HG02798 (cell line): ENCODE data around the gene LMO1.

Experiments
- ATAC-seq: cut with Tn5 transposase; IDR thresholded peaks from one replicate; pipeline ENCODE4 v1.9.1; 2021; ENCODE audit warnings: mild to moderate bottlenecking; ENCODE audit not compliant: unreplicated experiment, poor library complexity

Gene LMO1

DNA sequence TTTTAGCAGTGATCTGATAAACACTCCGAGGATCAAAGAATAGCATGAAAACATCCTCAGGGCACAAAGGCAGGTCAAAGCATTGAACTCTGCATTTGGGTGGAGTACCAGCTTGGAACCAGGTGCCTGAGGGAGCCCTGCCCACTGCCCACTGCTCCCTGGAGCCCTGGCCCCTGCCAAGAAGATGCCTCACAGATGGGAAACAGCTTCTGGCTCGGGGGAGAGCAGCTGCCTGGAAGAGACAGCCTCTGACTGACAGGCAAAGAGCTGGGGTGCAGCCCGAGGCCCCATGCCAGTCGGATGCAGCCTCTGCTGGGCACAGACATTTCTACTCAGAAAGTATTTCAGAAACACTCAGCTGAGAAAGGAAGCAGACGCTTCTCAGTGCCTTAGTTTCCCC lies 13.2 kb downstream of the LMO1 start:
- no peak for ATAC-seq

DNA sequence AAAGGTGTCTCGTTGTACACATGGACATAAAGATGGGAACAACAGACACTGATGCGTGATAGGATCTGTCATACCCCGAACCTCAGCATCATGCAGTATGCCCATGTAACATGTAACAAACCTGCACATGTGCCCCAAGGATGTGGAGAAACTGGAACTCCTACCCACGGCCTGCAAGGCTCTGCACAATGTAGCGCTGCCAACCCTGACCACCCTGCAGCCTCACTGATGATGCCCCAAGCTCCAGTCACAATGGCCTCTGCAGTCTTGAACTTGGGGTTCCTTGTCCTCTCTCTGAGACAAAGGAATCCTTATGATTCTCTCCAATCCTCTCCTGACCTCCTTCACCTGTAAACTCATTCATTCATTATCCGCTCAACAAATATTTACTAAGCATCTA lies 14.2 kb downstream of the LMO1 start:
- no peak for ATAC-seq

DNA sequence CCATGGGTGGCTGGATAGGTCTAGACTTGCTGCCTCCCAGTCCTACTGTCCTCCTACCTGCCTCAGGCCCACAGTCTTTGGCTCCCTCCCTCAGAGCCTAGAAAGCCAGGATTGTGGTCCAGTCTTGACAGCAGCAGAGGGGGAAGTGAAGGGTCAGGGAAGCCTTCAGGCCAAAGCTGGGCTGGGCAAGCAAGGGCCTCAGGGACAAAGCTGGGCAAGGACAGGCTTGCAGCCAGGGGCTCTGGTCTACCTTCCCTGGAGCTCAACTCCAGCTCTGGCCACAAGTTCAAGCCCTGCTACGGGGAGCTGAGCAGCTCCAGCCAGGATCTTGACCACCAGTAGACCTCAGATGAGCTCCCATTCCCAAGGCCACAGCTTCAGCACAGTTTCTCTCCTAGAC lies 14.9 kb downstream of the LMO1 start:
- ATAC-seq = no peak

DNA sequence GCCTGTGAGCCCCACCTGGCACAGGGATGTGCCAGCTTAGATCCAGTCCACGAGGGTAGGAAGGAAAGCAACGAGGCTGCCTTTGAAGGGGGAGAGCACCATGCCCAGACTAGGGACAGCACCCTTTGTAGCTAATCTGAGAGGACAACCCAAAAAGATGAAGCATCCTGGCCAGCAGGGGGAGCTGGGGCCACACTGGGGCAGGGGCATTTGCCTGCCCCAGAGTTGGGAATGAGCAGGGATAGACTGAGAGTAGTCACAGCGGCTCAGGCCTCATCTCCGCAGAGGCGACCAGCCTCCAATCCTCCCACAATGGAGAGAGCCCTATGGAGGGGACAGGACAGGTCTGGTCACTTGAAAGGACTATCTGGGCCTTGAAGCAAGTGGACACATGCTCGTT lies 16.4 kb downstream of the LMO1 start:
- ATAC-seq = no peak

DNA sequence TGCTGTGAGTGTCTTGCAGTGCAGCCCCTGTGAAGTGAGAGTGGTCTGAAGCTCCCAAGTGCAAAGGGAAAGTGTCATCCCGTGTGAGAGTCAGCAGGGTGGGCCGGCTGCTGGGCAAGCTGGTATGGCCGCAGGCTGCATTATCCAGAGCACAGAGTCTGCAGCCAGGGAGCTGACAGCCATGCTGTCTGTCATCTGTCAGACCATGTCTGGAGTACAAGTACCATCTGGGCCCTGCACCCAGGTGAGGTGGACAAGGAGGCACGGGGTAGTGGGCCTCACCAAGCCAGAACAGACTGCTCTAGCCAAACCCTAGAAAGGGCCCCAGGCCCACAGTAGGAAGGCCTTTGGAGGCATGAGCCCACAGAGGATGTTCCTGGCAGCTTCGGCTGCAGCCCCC lies 20.2 kb downstream of the LMO1 start:
- ATAC-seq = no peak

DNA sequence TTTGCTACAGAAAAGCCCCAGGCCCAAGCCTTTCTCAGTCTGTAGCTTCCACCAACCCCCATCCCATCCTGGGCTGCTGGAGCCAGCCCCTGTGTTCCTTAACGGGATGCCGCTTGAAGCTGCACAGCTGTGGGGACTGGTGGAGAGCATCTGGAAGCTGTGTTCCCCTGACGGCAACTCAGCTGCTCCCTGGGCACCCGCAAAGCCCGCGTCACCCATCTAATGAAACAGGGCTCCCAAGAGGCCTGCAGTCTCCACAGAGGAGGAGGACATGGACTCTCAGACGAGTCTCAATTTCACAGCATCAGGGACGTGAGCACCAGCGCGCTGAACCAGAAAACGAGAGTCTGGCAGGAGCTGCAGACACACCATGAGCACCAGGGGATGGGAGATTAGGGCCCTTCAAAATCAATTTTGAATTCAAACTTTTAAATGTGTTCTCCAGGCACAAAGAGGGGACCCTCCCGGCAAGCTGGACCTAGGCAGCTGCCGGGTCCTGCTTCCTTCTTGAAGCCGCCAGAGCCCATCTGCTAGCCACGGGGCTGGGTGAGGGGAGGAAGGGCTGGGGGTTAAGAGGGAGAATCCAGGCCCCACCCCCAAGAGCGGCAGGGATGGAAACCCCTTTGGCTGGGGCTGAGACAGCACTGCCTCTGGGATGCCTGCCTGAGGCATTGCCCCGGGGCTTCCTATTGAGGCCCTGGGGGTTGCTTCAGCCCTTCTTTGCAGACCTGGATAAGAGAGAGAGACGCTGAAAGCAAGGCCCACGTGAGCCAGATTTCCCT lies 21.0 kb downstream of the LMO1 start:
- ATAC-seq = no peak

DNA sequence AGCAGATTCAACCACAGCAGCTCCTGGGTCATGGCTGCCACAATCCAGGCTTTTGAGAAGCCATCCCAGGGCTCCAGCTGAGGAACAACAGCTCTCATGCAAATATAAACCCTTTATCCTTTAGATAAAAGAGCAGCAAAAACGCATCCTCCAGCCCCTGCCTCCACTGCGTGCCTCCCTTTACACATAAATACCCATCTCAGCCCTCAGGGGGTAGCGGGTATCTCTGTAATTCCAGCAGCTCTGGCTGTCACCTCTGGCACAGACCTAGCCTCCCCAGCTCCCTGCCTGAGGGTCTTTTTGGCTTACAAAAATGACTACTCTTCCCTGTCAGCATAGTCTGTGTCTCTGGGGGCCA lies 21.6 kb downstream of the LMO1 start:
- no peak for ATAC-seq

DNA sequence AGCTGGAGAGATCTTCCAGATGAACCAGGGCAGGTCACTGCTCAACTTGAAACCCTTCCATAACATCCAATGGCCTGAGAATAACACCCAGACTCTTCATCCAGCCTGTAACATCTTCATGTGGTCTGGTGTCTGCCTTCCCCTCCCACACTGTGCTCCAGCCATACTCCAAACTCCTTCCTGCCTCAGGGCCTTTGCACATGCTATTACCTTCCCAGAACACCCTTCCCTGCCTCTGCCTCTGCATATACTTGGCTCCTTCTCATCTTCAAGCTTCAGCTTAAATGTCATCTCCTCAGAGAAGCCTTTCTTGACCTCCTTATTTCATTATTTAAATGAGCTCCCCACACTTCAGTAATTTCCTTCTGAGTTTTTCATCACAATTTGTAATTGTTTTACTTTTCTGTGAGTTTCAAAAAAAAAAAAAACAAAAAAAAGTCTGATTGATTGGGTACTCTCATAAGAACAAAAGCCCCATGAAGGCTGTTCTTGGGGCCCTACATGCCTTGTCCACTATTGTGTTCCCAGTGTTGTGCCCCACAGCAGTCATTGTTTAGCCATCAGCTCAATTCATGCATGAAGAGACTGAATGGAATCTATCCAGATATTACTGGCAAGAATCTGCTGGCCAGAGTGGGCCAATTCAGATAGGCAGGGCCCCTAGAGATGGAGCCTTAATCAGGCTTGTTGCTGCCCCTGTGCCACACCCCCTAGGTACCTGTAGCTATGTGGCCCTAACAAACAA lies 22.1 kb downstream of the LMO1 start:
- ATAC-seq = no peak

DNA sequence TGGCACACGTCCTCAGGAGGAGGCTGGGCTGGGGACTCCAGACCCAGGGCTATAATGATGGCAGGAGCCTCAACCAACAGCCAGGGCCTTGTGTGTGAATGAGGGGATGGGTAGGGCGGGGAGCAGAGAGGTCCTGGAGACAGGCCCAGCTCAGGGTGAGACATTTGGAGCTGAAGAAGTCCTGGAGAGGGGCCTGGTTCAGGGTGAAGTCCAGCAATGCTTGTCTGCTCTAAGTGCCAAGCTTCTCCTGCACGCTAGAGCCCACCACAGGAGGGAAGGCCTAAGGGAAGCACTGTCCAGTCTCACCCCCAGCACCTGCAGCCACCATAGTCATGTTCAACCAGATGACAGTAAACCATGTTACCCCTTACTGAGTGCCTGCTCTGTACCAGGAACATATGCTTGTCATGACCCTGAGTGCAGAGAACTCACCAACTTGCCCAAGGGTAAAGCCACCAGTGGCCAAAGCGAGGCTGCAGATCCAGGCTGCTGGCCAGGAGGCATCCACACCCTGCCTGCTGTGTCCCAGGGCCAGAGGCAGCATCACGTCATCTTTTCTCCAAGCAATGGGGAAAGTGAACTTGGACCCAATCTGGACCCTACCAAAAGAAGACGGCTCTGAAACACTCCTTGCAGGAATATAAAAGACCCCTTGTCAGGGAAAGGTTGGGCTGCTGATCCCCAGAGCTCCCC lies 24.0 kb downstream of the LMO1 start:
- ATAC-seq = no peak

DNA sequence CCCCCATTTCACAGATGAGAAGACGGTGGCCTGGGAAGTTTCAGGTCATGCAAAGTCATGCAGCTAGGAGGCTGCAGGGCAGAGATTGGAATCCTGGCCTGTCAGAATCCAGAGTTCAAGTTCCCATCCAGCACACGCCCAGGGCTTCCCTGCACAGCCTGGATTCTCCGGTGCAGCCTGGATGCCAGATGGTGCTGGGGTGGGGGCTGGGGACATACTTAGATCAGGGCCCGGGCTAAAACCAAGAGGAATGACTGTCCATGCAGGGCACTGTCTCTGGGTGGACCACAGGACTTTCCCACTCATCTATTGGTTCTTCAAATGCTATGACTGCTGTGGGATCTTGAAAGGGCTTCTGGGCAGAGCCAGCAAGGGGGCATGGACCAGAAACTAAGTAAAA lies 24.6 kb downstream of the LMO1 start:
- no peak for ATAC-seq

DNA sequence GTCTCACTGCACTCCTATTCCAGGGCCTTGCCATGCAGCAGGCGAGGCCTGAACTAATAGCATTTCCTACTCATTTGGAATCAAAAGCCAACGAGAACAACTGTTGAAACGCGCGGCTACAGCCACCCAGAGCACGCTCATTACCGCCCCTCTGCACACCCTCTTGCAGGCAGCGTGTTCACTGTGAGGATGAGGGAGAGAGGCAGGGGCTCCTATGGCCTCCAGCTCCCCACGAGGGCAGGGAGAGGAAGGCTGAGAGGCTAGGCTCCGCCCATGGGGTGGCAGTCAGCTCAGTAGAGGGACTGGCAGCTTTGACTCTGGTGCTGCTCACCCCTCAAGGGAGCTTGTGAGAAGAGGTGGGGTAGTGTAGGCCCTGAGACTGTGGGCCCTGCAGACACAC lies 26.2 kb downstream of the LMO1 start:
- no peak for ATAC-seq

DNA sequence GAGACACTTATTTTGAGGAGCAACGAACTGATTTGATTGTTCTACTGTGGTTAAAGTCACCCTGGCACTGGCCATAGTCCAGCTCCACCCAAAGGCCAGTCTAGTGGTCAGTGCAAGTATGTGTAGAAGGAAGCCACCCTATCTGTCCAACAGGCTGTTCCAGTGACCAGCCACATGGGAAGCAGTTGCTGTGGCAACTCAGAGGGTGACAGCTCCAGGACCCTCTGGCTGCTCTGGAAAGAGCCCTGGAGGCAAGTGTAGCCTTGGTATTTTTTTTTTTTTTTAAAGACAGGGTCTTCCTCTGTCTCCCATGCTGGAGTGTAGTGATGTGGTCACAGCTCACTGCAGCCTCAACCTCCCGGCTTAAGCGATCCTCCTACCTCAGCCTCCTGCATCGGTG lies 27.8 kb downstream of the LMO1 start:
- no peak for ATAC-seq

DNA sequence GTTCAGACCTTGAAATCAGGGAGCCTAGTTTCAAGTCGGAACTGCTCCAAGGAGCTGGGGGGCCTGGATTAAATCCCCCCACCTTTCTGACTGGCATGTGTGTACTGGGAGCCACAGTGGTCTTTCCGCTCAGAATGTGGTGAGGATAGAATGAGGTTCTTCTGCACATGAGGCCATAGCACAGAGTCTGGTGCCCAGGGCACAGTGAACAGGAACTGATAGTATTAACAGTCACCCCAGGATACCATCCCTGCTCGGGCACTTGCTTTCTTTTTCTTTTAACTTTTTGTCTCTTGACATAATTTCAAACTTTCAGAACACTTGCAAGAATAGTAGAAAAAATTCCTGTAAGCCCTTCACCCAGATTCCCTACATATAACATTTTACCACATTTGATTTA lies 28.8 kb downstream of the LMO1 start:
- ATAC-seq = no peak

DNA sequence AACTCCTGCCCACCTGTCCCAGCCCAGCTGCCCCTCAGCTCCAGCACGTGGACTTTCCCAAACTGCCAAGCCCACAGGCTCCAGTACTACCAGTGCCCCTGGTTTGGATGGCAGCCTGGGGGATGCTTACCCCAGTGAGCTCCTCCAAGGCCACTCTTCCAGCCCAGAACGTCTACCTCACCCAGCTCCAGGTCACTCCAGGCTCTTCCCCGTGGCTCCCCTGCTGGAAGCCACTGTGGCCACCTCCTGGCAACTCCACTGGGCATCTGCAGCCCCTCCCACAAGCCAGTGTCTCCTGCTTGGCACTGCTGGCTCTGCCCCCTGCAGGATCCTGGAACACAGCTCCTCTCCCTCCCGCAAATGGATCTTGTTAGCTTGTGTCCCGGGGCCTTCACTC lies 29.3 kb downstream of the LMO1 start:
- ATAC-seq = no peak

DNA sequence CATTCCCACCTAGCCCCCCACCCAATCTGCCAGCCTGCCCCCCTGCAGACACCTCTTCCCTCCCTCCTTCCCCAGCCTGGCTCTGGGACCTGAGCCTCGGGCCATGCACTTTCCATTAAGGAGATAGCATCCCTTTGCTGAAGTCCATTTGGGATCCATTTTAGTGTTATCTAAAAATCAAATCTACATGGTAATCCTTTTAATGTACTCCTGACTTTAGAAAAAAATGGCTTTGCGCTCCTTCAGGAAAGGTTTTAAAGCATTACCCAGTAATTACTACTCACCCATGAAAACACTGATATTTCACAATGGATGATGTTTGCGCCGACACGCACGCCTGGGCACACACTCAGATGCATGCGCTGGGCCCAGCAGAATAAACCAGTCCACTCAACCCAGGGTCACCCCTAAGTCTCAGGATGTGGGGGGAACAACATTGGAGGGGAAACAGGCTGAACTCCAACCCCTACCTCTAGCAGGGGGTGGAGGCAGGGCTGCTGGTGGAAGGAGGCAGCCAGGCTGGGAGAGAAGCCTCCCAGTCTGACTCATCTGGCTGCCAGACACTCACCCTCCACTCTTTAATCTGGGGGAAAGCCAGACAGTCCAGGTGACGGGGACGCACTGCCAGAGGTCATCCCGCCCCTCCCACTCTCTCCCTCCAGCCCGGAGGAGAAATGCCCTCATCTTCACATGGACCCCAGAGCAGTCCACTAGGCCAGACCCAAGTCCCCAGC lies 29.8 kb downstream of the LMO1 start:
- ATAC-seq = no peak

DNA sequence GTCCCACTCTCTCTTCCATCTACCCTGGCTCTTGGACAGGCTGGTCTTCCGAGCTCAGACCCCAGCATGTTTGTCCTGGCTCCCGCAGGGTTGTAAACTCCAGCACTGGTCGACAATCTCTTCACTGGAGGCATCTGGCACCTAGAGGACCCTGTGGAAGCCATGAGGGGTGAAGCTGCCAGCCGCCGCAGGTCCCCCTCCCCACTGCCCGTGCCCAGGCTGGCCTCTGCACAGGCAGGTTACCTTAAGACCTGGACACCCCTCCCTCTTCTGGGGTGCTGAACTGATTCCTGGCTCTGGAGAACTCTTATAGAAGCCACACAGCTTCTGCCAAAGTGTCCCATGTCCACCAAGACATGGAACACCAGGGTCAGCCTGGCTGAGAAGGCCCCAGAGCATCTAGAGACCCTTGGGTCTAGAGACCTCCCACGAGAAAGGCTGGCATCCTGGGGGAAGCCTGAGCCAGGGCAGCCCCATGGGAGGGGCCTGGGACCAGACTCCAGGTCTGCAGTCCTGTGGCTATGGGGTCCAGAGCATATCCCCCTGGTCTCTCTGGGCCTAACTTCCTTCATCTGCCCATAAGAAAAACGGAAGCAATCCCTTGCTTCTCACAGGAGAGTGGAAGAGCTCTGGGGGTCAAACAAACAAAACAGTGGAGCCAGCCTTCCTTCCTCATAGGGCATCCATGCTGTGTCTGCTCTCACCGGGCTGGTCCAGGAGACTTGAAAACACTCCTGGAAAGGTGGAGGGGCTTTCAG lies 30.6 kb downstream of the LMO1 start:
- no peak for ATAC-seq

DNA sequence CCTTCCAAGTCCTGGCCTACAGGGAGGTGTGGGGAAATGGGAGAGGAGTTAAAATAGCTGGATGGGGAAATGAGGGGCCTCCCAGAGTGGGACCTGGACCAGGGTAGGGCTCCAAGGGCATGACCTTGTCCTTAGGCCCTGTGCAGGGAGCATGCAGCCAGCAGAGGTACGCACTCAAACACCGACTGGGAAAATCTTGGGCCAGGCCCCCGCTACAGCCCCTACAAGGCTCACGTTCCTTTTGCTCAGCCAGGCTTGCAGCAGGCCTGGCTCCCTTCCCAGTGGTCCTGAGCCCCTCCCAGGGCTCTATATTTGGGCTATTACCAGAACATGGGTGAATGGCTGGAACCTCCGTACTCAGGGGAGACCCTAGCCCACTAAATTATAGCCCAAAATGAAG lies 31.3 kb downstream of the LMO1 start:
- no peak for ATAC-seq

DNA sequence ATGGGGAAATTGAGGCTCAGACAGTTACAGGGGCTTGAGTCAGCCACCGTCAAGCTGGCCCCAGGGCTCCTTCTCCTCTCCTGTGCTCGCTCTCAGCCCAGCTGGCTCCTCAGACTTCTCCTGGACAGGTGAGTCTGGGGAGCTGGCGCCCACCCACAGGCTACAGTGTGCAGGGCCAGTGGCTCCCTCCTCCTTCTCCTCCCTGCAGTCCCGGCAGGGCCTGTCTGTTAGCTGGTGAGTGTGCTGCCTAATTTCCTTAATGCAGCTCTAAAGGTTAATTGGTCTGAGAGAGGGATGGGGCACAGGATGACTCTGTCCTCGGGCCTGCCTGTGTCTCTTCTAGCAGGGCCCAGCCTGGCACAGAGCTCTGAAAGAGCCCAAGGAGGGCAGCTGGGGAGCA lies 31.7 kb downstream of the LMO1 start:
- no peak for ATAC-seq

DNA sequence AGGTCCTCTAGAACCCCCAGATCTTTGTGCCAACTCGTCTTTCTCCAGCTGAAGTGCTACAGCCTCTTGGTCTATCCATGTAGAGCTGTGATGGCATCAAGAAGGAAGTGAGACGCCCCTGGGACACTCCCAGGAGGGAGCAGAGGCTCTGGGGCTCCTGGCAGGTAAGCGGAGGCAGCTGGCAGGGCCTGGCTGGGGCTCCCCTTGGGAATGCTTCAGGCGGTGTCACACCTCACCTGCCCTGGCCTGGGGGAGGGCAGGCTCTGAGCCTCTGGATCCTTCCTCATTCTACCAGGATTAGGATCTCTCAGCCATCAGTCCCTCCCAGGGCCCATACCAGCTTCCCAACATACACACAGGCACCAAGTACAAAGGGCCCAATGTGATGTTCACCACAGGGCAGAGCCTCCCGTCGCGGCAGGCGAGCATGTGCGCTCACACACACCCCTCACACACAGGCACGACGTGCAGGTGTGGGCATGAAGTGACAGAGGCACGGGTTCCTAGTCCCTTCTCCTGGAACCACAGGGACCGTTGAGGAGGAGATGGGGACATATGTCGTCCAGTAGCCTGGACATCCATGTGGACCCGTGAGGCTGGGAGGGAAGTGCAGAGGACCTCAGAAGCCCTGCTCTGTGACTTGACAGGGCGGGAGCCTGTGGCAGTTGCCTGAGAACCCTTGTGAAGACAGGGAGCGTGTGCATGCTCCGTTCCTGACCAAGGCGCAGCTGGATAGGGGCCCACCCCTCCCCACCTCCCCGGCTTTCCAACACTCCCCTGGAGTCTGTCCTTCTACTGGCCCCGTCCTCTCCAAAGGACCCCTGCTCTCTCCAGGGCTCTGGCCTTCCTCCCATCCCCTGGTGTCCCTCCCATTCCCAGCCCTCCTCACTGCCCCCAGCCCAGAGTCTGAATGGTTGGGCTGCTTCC lies 32.5 kb downstream of the LMO1 start:
- no peak for ATAC-seq
